T-helper 2 cell (primary cell): ENCODE data around the gene SGK1.

ENCODE experiments used
- DNase-seq, 5 experiments: peaks; one replicate each; pipeline versions ENCODE4 v3.0.0 to v3.0.0-alpha.2; 2012 to 2022

The SGK1 gene

GRCh38 chr6:134165561-134166201 is 152.2 kb downstream of the SGK1 start:
- no peak for DNase-seq

- DNase-seq, result no peak
Observed at GRCh38 chr6:134164300-134164699, 153.6 kb downstream of the SGK1 start.

GRCh38 chr6:134162932-134163331 is 155.0 kb downstream of the SGK1 start:
- DNase-seq, result no peak

- DNase-seq, result no peak
Observed at GRCh38 chr6:134161041-134161440, 156.9 kb downstream of the SGK1 start.

- DNase-seq, result no peak
Observed at GRCh38 chr6:134152767-134153485, 165.0 kb downstream of the SGK1 start.

DNA sequence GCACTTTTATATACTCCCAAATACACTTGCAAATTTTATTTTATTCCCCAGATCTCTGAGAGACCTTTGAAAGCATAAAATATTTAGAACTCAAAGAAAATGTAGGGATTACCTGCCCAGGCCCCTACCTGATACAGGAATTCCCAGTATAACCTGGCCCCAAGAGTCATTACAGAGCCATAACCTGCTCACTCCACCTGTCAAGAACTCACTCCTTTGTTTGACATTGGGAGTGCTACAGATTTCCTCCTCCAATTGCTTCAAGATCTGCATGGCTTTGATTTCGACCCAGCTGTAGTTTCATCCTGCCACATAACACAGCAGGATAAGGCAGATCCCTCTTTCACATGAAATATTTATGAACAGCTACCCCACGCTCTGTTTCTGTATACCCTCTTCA is 169.3 kb downstream of the SGK1 start:
- DNase-seq, result no peak

GRCh38 chr6:134147034-134147533 is 170.8 kb downstream of the SGK1 start:
- no peak for DNase-seq

DNA sequence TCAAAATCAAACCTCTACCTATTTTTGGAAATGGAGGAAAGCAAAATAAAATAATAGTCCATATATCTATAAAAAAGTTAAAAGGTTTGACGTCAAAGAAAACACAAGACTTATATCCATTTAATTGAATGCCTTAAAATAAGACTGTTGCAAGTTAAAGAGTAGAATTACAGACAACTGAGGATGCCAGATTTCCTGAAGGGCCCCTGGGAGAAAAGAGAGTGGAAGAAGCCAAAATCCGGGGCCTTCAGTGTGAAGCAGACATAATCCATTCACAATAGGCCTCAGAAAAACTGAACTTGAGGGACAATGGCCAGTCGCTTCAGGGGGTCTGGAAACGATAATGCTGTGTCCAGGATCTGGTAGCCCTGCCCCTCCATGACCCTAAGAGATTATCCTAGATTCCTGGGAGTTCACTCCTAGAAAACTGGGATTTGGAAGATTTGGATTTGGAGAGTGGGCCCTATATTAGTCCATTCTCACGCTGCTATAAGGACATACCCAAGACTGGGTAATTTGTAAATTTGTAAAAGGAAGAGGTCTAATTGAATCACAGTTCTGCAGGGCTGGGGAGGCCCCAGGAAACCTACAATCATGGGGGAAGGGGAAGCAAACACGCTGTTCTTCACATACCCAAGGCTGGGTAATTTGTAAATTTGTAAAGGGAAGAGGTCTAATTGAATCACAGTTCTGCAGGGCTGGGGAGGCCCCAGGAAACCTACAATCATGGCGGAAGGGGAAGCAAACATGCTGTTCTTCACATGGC is 171.5 kb downstream of the SGK1 start:
- no peak for DNase-seq

DNA sequence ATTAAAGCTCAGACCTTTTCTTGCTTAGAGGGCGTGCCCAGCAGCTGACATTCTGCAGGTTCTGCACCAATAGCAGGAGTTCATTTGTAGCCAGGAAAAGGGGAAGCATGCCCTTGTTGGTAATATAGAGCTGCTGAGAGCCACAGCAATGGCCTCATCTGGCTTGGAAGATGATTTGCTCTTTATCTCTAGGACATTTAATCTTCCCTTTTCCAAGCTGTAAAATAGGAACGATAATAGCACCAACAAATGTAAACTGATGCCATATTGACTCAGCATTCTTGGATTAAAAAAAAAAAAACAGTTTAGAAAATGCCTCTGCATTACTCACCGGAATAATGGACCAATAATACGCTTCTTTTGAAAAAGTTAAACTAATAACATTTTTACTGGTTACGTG is 172.1 kb downstream of the SGK1 start:
- DNase-seq, result no peak

GRCh38 chr6:134138226-134138975 is 179.5 kb downstream of the SGK1 start:
- no peak for DNase-seq

GRCh38 chr6:134134654-134135053 is 183.3 kb downstream of the SGK1 start:
- DNase-seq, result no peak

- no peak for DNase-seq
Observed at GRCh38 chr6:134132494-134133141, 185.3 kb downstream of the SGK1 start.

DNA sequence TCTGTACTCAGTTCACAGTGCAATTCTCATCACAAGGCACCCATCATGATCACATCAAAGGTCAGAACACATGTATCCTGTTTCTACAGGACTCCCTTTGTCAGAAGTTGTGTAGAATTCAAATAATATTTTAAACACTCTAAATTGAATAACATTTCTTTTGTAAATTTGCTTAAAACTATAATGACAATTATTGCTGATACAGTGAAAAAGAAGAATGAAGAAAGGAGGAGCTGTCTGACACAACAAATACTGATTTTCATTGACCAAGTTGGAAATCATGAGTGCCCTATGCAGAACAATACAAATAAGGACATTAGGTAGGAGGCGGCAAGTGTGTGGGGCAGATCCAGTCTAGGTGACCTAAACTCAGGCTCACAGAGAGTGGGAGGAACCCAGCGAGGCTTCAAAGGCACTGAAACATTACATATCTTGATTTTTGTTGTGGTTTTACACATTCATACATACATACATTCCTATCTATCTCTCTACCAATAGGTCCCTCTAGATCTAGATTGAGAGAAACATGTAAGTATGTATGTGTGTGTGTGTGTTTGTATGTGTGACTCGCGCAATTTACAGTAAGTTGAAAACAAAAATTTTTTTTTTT is 186.3 kb downstream of the SGK1 start:
- DNase-seq, result no peak

DNA sequence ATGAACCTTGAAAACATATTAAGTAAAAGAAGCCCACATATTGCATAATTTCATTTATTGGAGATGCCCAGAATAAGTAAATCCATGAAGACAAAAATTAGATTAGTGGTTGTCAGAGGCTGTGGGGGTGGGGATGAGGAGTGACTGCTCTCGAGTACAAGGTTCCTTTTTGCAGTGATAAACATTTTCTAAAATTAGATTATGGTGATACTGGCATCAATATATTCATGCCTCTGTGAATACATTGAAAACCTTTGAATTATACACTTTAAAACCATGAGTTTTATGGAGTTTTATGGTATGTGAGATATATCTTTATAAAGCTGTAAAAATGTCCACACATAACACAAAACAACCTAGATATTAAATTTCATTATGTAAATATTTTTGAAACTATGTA is 189.8 kb downstream of the SGK1 start:
- no peak for DNase-seq

- peak in 1 of 5 experiments; percentile 42 for DNase-seq
Observed at GRCh38 chr6:134123666-134124208, 194.2 kb downstream of the SGK1 start.

- DNase-seq, result no peak
Observed at GRCh38 chr6:134122775-134123174, 195.1 kb downstream of the SGK1 start.

GRCh38 chr6:134119486-134119885 is 198.4 kb downstream of the SGK1 start:
- DNase-seq, result no peak
